Epithelial cell of esophagus (primary cell): ENCODE measurements around the gene RRP12.

Source experiments
- DNase-seq: peaks from one replicate; pipeline ENCODE4 v3.0.0; 2010; ENCODE audit warnings: low read depth
- H3K4me3 ChIP-seq: 2 replicates; pipeline ENCODE4 v1.5.1; 2011; ENCODE audit warnings: mild to moderate bottlenecking, low read length, control low read depth
- CTCF ChIP-seq: IDR thresholded peaks from 2 replicates; pipeline ENCODE4 v1.5.1; 2011; ENCODE audit warnings: low read depth, mild to moderate bottlenecking, low read length, control low read depth, inconsistent platforms; ENCODE audit not compliant: insufficient read depth; ENCODE audit errors: missing control alignments

The RRP12 gene

GRCh38 chr10:97396056-97396455 lies 5.1 kb downstream of the RRP12 start:
- H3K4me3 ChIP-seq = no peak overlapping the region
- TF ChIP-seq CTCF = no peak
- no peak for DNase-seq

- no peak overlapping the region for H3K4me3 ChIP-seq
- TF ChIP-seq CTCF = no peak
- no peak for DNase-seq
Observed at GRCh38 chr10:97393034-97393573, 8.0 kb downstream of the RRP12 start.

GRCh38 chr10:97390091-97390490 lies 11.0 kb downstream of the RRP12 start:
- no peak overlapping the region for H3K4me3 ChIP-seq
- no peak for TF ChIP-seq CTCF
- DNase-seq = no peak

GRCh38 chr10:97388152-97388551 lies 13.0 kb downstream of the RRP12 start:
- H3K4me3 ChIP-seq = no peak overlapping the region
- DNase-seq = no peak
- TF ChIP-seq CTCF = no peak

GRCh38 chr10:97385565-97385964 lies 15.6 kb downstream of the RRP12 start:
- no peak overlapping the region for H3K4me3 ChIP-seq
- DNase-seq = no peak
- TF ChIP-seq CTCF = no peak

GRCh38 chr10:97384641-97385040 lies 16.5 kb downstream of the RRP12 start:
- TF ChIP-seq CTCF = no peak
- no peak for DNase-seq
- no peak overlapping the region for H3K4me3 ChIP-seq

- no peak for TF ChIP-seq CTCF
- no peak for DNase-seq
- no peak overlapping the region for H3K4me3 ChIP-seq
Observed at GRCh38 chr10:97384156-97384555, 17.0 kb downstream of the RRP12 start.
